HFF-Myc (cell line): Measurements from ENCODE around the gene NUDC.
"Not testable (repeated sequence)": the region's sequence is repeated elsewhere in the genome, so short reads cannot be mapped to it uniquely, and the experiment has no call there.

Experiments
- DNase-seq: peaks from one replicate; pipeline ENCODE4 v3.0.0-alpha.2; 2011; ENCODE audit warnings: low read depth; ENCODE audit errors: extremely low read depth
- H3K4me3 ChIP-seq: replicated peaks from 2 replicates; pipeline ENCODE4 v1.5.1; 2011; ENCODE audit warnings: low read depth, mild to moderate bottlenecking, control low read depth, low read length
- TF ChIP-seq, protein P1 (sequence below): IDR thresholded peaks from 2 replicates; pipeline ENCODE4 v1.5.1; 2012; ENCODE audit warnings: mild to moderate bottlenecking, low read depth, low read length, control low read depth; ENCODE audit errors: missing control alignments

NUDC gene

GRCh38 chr1:26986658-26987057 is 65.1 kb downstream of the NUDC start:
- no peak for DNase-seq
- no peak overlapping the region for H3K4me3 ChIP-seq
- TF ChIP-seq, protein P1, sequence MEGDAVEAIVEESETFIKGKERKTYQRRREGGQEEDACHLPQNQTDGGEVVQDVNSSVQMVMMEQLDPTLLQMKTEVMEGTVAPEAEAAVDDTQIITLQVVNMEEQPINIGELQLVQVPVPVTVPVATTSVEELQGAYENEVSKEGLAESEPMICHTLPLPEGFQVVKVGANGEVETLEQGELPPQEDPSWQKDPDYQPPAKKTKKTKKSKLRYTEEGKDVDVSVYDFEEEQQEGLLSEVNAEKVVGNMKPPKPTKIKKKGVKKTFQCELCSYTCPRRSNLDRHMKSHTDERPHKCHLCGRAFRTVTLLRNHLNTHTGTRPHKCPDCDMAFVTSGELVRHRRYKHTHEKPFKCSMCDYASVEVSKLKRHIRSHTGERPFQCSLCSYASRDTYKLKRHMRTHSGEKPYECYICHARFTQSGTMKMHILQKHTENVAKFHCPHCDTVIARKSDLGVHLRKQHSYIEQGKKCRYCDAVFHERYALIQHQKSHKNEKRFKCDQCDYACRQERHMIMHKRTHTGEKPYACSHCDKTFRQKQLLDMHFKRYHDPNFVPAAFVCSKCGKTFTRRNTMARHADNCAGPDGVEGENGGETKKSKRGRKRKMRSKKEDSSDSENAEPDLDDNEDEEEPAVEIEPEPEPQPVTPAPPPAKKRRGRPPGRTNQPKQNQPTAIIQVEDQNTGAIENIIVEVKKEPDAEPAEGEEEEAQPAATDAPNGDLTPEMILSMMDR = no peak

- not testable (repeated sequence) for H3K4me3 ChIP-seq, DNase-seq
These were observed 68.0 kb downstream of the NUDC start for GRCh38 chr1:26989403-26990109.

DNA sequence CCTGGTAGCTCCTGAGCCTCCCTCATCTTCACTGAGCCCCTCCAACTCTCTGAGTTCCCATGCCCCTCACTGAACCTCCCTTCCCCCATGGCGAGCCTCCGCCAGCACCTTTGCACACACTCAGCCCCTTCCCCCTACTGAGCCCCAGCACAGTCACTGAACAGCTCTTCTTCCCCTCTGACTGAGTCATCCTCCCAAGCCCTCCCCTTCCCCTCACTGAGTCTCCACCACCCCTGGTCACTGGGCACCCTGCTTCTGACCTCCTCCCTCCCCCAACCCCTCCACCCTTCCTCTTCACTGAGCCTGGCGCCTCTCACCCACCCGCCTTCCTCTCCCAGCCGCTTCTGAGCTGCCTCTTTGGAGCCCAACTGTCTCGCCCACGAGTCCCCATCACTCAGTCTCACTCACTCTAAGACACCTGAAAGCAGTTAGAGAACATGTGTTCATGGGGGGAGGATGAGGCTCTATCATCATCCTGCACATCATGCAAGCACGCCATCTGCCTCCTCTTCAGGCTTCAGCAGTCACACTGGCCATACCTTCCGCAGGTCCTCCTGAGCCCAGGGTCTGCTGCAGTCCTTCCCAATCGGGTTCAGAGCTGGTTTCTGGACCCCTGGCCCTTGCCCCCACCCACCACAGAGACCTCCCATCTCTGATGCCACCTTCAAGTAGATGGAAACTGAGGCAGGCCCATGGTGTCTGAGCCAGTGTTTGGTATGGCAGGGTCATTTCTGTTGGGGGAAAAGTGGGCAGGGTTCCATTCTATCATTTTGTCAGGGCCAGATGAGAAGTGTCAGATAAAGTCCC is 70.0 kb downstream of the NUDC start:
- peak overlapping the region; percentile 7 for H3K4me3 ChIP-seq
- DNase-seq = peak; percentile 99
- TF ChIP-seq, protein P1 = no peak

DNA sequence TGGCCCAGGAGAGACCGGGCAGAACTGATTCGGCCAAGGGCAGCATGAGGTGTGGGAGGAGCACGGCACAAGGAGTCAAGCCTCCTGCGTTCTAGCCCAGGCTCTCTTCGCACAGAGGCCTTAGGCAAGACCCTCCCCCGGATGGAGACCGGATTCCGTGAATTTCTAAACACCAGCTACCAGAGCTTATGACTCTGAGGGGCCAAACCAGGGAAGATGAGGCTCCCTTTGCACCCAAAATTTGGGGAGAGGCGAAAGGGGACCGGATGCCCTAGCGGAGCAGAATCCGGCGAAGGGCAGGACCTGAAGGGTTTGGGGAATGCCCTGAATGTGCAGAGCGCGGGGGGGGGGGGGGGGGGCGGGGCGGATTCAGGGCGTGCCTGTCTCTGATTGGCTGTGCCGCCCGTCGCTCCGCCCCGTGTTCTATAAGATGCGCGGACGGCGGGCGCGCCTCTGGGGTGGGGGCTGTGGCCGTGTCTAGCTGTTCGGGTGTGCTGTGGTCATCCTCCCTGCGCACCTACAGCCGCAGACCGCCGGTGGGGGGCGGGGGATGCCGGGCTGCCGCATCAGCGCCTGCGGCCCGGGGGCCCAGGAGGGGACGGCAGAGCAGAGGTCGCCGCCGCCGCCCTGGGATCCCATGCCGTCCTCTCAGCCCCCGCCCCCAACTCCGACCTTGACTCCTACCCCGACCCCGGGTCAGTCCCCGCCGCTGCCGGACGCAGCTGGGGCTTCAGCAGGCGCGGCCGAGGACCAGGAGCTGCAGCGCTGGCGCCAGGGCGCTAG is 71.9 kb downstream of the NUDC start, which contains the start of gene TRNP1:
TRNP1 (plus strand) TSS at position 456 of the 783 bp plus-strand sequence; CDS start at position 551, 95 bp downstream.
- no peak for DNase-seq
- TF ChIP-seq, protein P1 = no peak
- H3K4me3 ChIP-seq = peak within 1 kb of the TSS; percentile 91

DNA sequence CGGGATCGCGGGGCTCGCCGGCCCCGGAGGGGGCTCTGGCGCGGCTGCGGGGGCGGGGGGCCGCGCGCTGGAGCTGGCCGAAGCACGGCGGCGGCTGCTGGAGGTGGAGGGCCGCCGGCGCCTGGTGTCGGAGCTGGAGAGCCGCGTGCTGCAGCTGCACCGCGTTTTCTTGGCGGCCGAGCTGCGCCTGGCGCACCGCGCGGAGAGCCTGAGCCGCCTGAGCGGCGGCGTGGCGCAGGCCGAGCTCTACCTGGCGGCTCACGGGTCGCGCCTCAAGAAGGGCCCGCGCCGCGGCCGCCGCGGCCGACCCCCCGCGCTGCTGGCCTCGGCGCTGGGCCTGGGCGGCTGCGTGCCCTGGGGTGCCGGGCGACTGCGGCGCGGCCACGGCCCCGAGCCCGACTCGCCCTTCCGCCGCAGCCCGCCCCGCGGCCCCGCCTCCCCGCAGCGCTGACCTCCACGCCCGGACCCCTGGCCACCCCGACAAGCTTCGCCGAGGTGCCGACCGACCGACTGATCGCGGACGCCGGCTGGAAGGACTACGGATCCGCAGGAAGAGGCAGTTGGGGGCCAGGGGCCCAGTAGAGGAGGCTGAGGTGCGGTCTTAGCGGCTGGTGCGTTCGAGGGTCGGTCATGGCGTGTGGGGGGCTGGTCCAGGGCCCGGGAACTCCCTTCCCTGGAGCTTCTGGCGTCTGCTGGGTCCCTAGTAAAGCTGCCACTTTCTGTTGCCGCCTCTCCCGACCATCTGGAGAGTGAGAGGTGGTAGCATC is 72.7 kb downstream of the NUDC start:
- TF ChIP-seq, protein P1 = no peak
- H3K4me3 ChIP-seq = peak overlapping the region; percentile 91
- DNase-seq = no peak

GRCh38 chr1:26994787-26995517 is 73.4 kb downstream of the NUDC start:
- H3K4me3 ChIP-seq = peak overlapping the region; percentile 91
- no peak for DNase-seq
- TF ChIP-seq, protein P1 = no peak
